Cardiac fibroblast (primary cell): ENCODE results near the gene HS2ST1.
"Not testable (repeated sequence)": the region's sequence is repeated elsewhere in the genome, so short reads cannot be mapped to it uniquely, and the experiment has no call there.

ENCODE experiments used
- DNase-seq, 2 donors: peaks; one replicate each; pipeline versions ENCODE4 v3.0.0 to v3.0.0-alpha.2; 2010; ENCODE audit warnings: low read depth in 2 of 2
- H3K4me3 ChIP-seq, 2 donors: replicated peaks in 1 of 2; 1 replicate in 1 of 2; 2 replicates in 1 of 2; pipeline ENCODE4 v1.5.1; 2011; ENCODE audit warnings: low read depth in 2 of 2, low read length in 2 of 2, mild to moderate bottlenecking in 2 of 2, moderate library complexity in 1 of 2
- TF ChIP-seq, protein P1 (sequence below): IDR thresholded peaks from one replicate; pipeline ENCODE4 v1.5.1; 2011; ENCODE audit warnings: low read depth, mild to moderate bottlenecking, low read length, inconsistent platforms

Gene HS2ST1

DNA sequence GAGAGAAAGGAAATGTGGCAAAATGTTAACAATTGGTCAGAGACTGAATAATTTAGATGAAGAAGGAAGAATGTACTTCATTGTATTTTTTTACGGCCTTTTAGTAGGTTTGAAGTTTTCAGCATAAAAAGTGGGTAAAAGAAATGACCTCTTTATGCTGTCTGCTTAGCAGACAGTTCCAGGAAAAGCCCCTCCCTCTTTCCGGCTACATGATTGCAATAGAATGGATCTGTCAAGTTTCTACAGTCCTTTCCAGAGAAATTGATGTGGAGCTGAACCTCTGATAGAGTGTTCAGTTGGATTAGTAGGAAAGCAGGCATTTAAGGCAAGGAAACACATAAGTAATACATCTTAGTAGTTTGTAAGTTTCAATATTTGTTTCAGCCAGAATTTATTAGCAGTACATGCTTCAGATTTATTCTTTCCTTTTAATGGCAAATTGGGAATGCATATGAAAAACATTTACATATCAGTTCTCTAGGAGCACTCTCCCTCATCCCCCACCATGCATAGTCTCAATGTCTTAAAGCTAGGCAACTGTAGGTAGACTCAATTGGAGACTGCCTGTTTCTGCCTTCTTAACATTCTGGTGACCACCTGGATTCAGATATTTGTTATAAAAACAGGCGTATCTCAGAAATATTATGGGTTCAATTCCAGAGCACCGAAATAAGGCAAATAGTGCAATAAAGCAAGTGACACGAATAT lies 36.4 kb downstream of the HS2ST1 start:
- DNase-seq, result peak in 1 of 2 donors; percentile 31
- TF ChIP-seq, protein P1, sequence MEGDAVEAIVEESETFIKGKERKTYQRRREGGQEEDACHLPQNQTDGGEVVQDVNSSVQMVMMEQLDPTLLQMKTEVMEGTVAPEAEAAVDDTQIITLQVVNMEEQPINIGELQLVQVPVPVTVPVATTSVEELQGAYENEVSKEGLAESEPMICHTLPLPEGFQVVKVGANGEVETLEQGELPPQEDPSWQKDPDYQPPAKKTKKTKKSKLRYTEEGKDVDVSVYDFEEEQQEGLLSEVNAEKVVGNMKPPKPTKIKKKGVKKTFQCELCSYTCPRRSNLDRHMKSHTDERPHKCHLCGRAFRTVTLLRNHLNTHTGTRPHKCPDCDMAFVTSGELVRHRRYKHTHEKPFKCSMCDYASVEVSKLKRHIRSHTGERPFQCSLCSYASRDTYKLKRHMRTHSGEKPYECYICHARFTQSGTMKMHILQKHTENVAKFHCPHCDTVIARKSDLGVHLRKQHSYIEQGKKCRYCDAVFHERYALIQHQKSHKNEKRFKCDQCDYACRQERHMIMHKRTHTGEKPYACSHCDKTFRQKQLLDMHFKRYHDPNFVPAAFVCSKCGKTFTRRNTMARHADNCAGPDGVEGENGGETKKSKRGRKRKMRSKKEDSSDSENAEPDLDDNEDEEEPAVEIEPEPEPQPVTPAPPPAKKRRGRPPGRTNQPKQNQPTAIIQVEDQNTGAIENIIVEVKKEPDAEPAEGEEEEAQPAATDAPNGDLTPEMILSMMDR, result no peak
- H3K4me3 ChIP-seq, result no peak overlapping the region

DNA sequence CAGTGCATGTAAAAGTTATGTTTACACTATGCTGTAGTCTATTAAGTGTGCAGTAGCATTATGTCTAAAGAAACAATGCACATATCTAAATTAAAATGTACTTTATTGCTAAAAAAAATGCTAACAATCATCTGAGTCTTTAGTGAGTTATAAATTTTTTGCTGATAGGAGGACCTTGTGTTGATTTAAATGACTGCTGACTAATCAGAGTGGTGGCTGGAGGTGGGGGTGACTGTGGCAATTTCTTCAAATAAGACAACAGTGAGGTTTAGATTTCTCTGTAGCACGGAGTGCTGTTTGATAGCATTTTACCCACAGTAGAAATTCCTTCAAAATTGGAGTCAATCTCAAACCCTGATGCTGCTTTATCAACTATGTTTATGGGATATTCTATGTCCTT lies 37.0 kb downstream of the HS2ST1 start:
- TF ChIP-seq, protein P1, result no peak
- no peak overlapping the region for H3K4me3 ChIP-seq
- no peak for DNase-seq

DNA sequence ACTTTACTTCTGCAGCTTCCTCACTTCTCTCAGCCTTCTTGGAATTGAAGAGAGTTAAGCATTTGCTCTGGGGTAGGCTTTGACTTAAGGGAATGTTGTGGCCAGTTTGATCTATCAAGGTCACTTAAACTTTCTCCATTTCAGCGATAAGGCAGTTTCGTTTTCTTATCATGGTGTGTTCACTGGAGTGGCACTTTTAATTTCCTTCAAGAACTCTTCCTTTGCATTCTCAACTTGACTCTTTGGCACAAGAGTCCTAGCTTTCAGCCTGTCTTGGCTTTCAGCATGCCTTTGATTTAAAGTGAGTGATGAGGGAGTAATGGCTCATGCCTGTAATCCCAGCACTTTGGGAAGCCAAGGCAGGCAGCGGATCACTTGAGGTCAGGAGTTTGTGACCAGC lies 38.7 kb downstream of the HS2ST1 start:
- TF ChIP-seq, protein P1, result no peak
- DNase-seq, result peak in 1 of 2 donors; percentile 12
- H3K4me3 ChIP-seq, result no peak overlapping the region

DNA sequence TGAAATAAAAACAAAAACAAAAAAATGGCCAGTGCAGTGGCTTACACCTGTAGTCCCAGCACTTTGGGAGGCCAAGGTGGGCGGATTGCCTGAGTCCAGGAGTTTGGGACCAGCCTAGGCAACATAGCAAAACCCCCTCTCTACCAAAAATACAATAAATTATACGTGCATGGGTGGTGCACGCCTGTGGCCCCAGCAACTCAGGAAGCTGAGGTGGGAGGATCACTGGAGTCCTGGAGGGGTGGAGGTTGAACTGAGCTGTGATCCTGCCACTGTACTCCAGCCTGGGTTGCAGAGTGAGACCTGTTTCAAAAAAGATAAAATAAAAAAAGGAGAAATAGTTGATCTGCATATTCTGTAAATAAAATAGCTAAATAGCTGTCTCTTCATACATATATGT lies 41.2 kb downstream of the HS2ST1 start:
- DNase-seq, result no peak
- H3K4me3 ChIP-seq, result no peak overlapping the region
- TF ChIP-seq, protein P1, result no peak

DNA sequence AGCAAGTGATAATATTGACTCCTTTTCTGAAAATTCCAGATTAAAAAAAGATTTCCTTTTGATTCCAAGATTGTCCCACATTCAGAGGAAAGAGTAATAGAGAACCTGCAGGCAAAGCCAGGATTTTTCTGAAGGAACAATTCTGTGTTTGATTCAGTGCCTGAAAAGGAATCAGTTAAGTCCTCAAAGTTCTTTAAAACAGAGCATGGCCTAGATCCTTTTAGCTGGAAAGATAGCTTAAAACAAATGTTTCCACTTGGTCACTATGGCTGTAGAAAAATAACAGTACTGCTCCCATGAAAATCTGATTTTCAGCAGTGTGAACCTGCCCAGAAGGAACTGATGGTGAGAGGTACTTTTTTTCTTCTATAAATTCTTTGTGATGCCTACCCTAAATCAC lies 41.8 kb downstream of the HS2ST1 start:
- H3K4me3 ChIP-seq, result no peak overlapping the region
- TF ChIP-seq, protein P1, result no peak
- DNase-seq, result no peak

DNA sequence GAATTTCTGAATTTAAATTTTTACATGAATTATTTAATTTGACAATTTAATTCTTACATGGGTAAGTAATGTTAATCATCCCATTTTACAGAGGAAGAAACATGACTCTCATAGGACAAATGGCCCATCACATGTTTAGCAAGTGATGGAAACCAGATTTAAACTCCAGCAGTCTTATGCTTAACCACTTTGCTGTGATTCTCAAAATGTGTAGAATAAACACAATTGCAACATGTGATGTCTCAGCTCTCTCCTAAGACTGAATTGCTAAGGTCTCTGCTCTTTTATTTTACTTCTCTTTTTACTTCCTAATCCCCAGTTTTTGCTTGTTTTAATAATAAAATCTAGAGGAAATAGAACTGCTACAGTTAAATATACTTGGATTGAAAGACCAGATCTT lies 42.8 kb downstream of the HS2ST1 start:
- no peak overlapping the region for H3K4me3 ChIP-seq
- DNase-seq, result no peak
- TF ChIP-seq, protein P1, result no peak

DNA sequence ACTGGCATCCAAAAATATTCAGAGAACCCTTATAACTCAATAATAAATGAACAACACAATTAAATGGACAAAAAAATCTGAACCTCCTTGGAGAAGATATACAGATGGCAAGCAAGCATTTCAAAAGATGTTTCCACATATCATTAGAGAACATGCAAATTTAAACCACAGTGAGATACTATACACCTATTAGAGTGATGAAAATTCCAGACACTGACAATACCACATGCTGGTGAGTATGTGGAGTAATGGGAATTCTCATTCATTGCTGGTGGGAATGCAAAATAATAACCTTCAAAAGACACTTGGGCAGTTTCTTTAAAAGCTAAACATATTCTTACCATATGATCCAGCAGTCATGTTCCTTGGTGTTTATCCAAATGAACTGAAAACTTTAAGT lies 46.1 kb downstream of the HS2ST1 start:
- no peak overlapping the region for H3K4me3 ChIP-seq
- TF ChIP-seq, protein P1, result no peak
- DNase-seq, result no peak

DNA sequence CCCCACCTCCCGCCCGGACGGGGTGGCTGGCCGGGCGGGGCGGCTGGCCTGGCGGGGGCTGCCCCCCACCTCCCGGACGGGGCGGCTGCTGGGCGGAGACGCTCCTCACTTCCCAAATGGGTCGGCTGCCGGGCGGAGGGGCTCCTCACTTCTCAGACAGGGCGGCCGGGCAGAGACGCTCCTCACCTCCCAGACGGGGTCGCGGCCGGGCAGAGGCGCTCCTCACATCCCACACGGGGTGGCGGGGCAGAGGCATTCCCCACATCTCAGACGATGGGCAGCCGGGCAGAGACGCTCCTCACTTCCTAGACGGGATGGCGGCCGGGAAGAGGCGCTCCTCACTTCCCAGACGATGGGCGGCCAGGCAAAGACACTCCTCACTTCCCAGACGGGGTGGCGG lies 49.4 kb downstream of the HS2ST1 start:
- H3K4me3 ChIP-seq, DNase-seq: not testable (repeated sequence)
